ENCODE data around the gene MACROD2. TPM values are rescaled to one million over a fixed set of nuclear protein-coding genes. Genes with fewer than 3 reads are reported as not detected.

The MACROD2 gene
- total and polyA plus RNA-seq, 9 donors, result 2.0 to 4.9 (median 3.1) TPM

GRCh38 chr20:14816471-14816870 lies 821.2 kb downstream of the MACROD2 start:
- no peaks in the 10 kb centered on the region for H3K27me3 ChIP-seq (ENCODE audit: control insufficient read depth, insufficient read depth, low read length)
- WGBS (ENCODE audit: insufficient coverage), result no CpG with 5 or more reads among the region's 1 CpG
- H3K27ac ChIP-seq (ENCODE audit: low read length), result no peak overlapping the region

GRCh38 chr20:14817101-14817500 lies 821.8 kb downstream of the MACROD2 start:
- WGBS (ENCODE audit: insufficient coverage), result no CpG with 5 or more reads among the region's 3 CpGs
- H3K27ac ChIP-seq (ENCODE audit: low read length), result no peak overlapping the region
- no peak overlapping the region for H3K4me3 ChIP-seq (ENCODE audit: low read length)
- no peaks in the 10 kb centered on the region for H3K36me3 ChIP-seq (ENCODE audit: control insufficient read depth, insufficient read depth, low read length)
- H3K27me3 ChIP-seq (ENCODE audit: control insufficient read depth, insufficient read depth, low read length), result no peaks in the 10 kb centered on the region
- no peaks in the 10 kb centered on the region for H3K4me1 ChIP-seq (ENCODE audit: control insufficient read depth, insufficient read depth, low read length)
- no peaks in the 10 kb centered on the region for H3K9me3 ChIP-seq (replicated peaks; ENCODE audit: control insufficient read depth, low read depth, low read length)
- DNase-seq, result no peak

More at GRCh38 chr20:14816471-14816870, 821.2 kb downstream of the MACROD2 start:
- Histone ChIP-seq H3K4me3 (ENCODE audit: low read length) (no peak overlapping the region), H3K36me3 (ENCODE audit: control insufficient read depth, insufficient read depth, low read length) (no peaks in the 10 kb centered on the region), H3K4me1 (ENCODE audit: control insufficient read depth, insufficient read depth, low read length) (no peaks in the 10 kb centered on the region), H3K9me3 (replicated peaks; ENCODE audit: control insufficient read depth, low read depth, low read length) (no peaks in the 10 kb centered on the region)
- no peak for DNase-seq

GRCh38 chr20:14820771-14821170 lies 825.5 kb downstream of the MACROD2 start:
- H3K4me1 ChIP-seq (ENCODE audit: control insufficient read depth, insufficient read depth, low read length), result no peaks in the 10 kb centered on the region
- WGBS (ENCODE audit: insufficient coverage), result 53% methylated on average over 6 of the region's 9 CpGs
- no peaks in the 10 kb centered on the region for H3K27me3 ChIP-seq (ENCODE audit: control insufficient read depth, insufficient read depth, low read length)
- no peak overlapping the region for H3K4me3 ChIP-seq (ENCODE audit: low read length)
- DNase-seq, result no peak
- no peak overlapping the region for H3K27ac ChIP-seq (ENCODE audit: low read length)
- no peaks in the 10 kb centered on the region for H3K36me3 ChIP-seq (ENCODE audit: control insufficient read depth, insufficient read depth, low read length)
- H3K9me3 ChIP-seq (replicated peaks; ENCODE audit: control insufficient read depth, low read depth, low read length), result no peaks in the 10 kb centered on the region

GRCh38 chr20:14821251-14821650 lies 825.9 kb downstream of the MACROD2 start:
- Histone ChIP-seq H3K4me3 (ENCODE audit: low read length) (no peak overlapping the region), H3K36me3 (ENCODE audit: control insufficient read depth, insufficient read depth, low read length) (no peaks in the 10 kb centered on the region), H3K9me3 (replicated peaks; ENCODE audit: control insufficient read depth, low read depth, low read length) (no peaks in the 10 kb centered on the region), H3K27me3 (ENCODE audit: control insufficient read depth, insufficient read depth, low read length) (no peaks in the 10 kb centered on the region), H3K4me1 (ENCODE audit: control insufficient read depth, insufficient read depth, low read length) (no peaks in the 10 kb centered on the region), H3K27ac (ENCODE audit: low read length) (no peak overlapping the region)
- no peak for DNase-seq
- 88% methylated on average over 1 of the region's 3 CpGs for WGBS (ENCODE audit: insufficient coverage)

- no peak for DNase-seq
- H3K9me3 ChIP-seq (replicated peaks; ENCODE audit: control insufficient read depth, low read depth, low read length), result no peaks in the 10 kb centered on the region
- no peaks in the 10 kb centered on the region for H3K4me1 ChIP-seq (ENCODE audit: control insufficient read depth, insufficient read depth, low read length)
- 83% methylated on average over 2 of the region's 4 CpGs for WGBS (ENCODE audit: insufficient coverage)
- H3K4me3 ChIP-seq (ENCODE audit: low read length), result no peak overlapping the region
- H3K27ac ChIP-seq (ENCODE audit: low read length), result no peak overlapping the region
- no peaks in the 10 kb centered on the region for H3K36me3 ChIP-seq (ENCODE audit: control insufficient read depth, insufficient read depth, low read length)
- no peaks in the 10 kb centered on the region for H3K27me3 ChIP-seq (ENCODE audit: control insufficient read depth, insufficient read depth, low read length)
Observed at GRCh38 chr20:14824996-14825395, 829.7 kb downstream of the MACROD2 start.

- H3K27me3 ChIP-seq (ENCODE audit: control insufficient read depth, insufficient read depth, low read length), result no peaks in the 10 kb centered on the region
- no peaks in the 10 kb centered on the region for H3K9me3 ChIP-seq (replicated peaks; ENCODE audit: control insufficient read depth, low read depth, low read length)
- DNase-seq, result no peak
Observed at GRCh38 chr20:14826543-14827313, 831.4 kb downstream of the MACROD2 start.

GRCh38 chr20:14828459-14828858 lies 833.1 kb downstream of the MACROD2 start:
- no peak overlapping the region for H3K4me3 ChIP-seq (ENCODE audit: low read length)
- no peaks in the 10 kb centered on the region for H3K27me3 ChIP-seq (ENCODE audit: control insufficient read depth, insufficient read depth, low read length)
- DNase-seq, result no peak
- WGBS (ENCODE audit: insufficient coverage), result no CpG with 5 or more reads among the region's 1 CpG
- H3K4me1 ChIP-seq (ENCODE audit: control insufficient read depth, insufficient read depth, low read length), result no peaks in the 10 kb centered on the region
- H3K36me3 ChIP-seq (ENCODE audit: control insufficient read depth, insufficient read depth, low read length), result no peaks in the 10 kb centered on the region
- H3K9me3 ChIP-seq (replicated peaks; ENCODE audit: control insufficient read depth, low read depth, low read length), result no peaks in the 10 kb centered on the region
- no peak overlapping the region for H3K27ac ChIP-seq (ENCODE audit: low read length)

More at GRCh38 chr20:14826543-14827313, 831.4 kb downstream of the MACROD2 start:
- no peaks in the 10 kb centered on the region for H3K4me1 ChIP-seq (ENCODE audit: control insufficient read depth, insufficient read depth, low read length)
- 82% methylated on average over 4 of the region's 17 CpGs for WGBS (ENCODE audit: insufficient coverage)
- no peak overlapping the region for H3K4me3 ChIP-seq (ENCODE audit: low read length)
- no peaks in the 10 kb centered on the region for H3K36me3 ChIP-seq (ENCODE audit: control insufficient read depth, insufficient read depth, low read length)
- no peak overlapping the region for H3K27ac ChIP-seq (ENCODE audit: low read length)

- H3K27me3 ChIP-seq (ENCODE audit: control insufficient read depth, insufficient read depth, low read length), result no peaks in the 10 kb centered on the region
- DNase-seq, result no peak
- no peaks in the 10 kb centered on the region for H3K4me1 ChIP-seq (ENCODE audit: control insufficient read depth, insufficient read depth, low read length)
- WGBS (ENCODE audit: insufficient coverage), result no CpG with 5 or more reads among the region's 1 CpG
- no peak overlapping the region for H3K4me3 ChIP-seq (ENCODE audit: low read length)
- H3K9me3 ChIP-seq (replicated peaks; ENCODE audit: control insufficient read depth, low read depth, low read length), result no peaks in the 10 kb centered on the region
- H3K27ac ChIP-seq (ENCODE audit: low read length), result no peak overlapping the region
- no peaks in the 10 kb centered on the region for H3K36me3 ChIP-seq (ENCODE audit: control insufficient read depth, insufficient read depth, low read length)
Observed at GRCh38 chr20:14829906-14830305, 834.6 kb downstream of the MACROD2 start.

GRCh38 chr20:14830466-14830865 lies 835.1 kb downstream of the MACROD2 start:
- no peak overlapping the region for H3K27ac ChIP-seq (ENCODE audit: low read length)
- no peaks in the 10 kb centered on the region for H3K36me3 ChIP-seq (ENCODE audit: control insufficient read depth, insufficient read depth, low read length)
- H3K27me3 ChIP-seq (ENCODE audit: control insufficient read depth, insufficient read depth, low read length), result no peaks in the 10 kb centered on the region
- DNase-seq, result no peak
- 67% methylated on average over 1 of the region's 2 CpGs for WGBS (ENCODE audit: insufficient coverage)
- H3K9me3 ChIP-seq (replicated peaks; ENCODE audit: control insufficient read depth, low read depth, low read length), result no peaks in the 10 kb centered on the region
- H3K4me3 ChIP-seq (ENCODE audit: low read length), result no peak overlapping the region
- no peaks in the 10 kb centered on the region for H3K4me1 ChIP-seq (ENCODE audit: control insufficient read depth, insufficient read depth, low read length)

- Histone ChIP-seq H3K4me1 (ENCODE audit: control insufficient read depth, insufficient read depth, low read length) (no peaks in the 10 kb centered on the region), H3K27ac (ENCODE audit: low read length) (no peak overlapping the region), H3K27me3 (ENCODE audit: control insufficient read depth, insufficient read depth, low read length) (no peaks in the 10 kb centered on the region), H3K9me3 (replicated peaks; ENCODE audit: control insufficient read depth, low read depth, low read length) (no peaks in the 10 kb centered on the region), H3K36me3 (ENCODE audit: control insufficient read depth, insufficient read depth, low read length) (no peaks in the 10 kb centered on the region), H3K4me3 (ENCODE audit: low read length) (no peak overlapping the region)
- no peak for DNase-seq
- 80% methylated on average over 2 of the region's 6 CpGs for WGBS (ENCODE audit: insufficient coverage)
Observed at GRCh38 chr20:14830899-14831298, 835.6 kb downstream of the MACROD2 start.

- H3K36me3 ChIP-seq (ENCODE audit: control insufficient read depth, insufficient read depth, low read length), result no peaks in the 10 kb centered on the region
- H3K27me3 ChIP-seq (ENCODE audit: control insufficient read depth, insufficient read depth, low read length), result no peaks in the 10 kb centered on the region
- H3K9me3 ChIP-seq (replicated peaks; ENCODE audit: control insufficient read depth, low read depth, low read length), result no peaks in the 10 kb centered on the region
- H3K4me1 ChIP-seq (ENCODE audit: control insufficient read depth, insufficient read depth, low read length), result no peaks in the 10 kb centered on the region
- no peak overlapping the region for H3K4me3 ChIP-seq (ENCODE audit: low read length)
- no peak for DNase-seq
- H3K27ac ChIP-seq (ENCODE audit: low read length), result no peak overlapping the region
Observed at GRCh38 chr20:14832630-14833029, 837.3 kb downstream of the MACROD2 start.
